Measurements from ENCODE around the gene MT3. TPM values are rescaled to one million over a fixed set of nuclear protein-coding genes. Genes with fewer than 3 reads are reported as not detected.

MT3 gene
- total and polyA plus RNA-seq, 9 of the 15 experiments (the other 6 are each of a cell fraction or from before 2014, with no cell fraction given): not detected

DNA sequence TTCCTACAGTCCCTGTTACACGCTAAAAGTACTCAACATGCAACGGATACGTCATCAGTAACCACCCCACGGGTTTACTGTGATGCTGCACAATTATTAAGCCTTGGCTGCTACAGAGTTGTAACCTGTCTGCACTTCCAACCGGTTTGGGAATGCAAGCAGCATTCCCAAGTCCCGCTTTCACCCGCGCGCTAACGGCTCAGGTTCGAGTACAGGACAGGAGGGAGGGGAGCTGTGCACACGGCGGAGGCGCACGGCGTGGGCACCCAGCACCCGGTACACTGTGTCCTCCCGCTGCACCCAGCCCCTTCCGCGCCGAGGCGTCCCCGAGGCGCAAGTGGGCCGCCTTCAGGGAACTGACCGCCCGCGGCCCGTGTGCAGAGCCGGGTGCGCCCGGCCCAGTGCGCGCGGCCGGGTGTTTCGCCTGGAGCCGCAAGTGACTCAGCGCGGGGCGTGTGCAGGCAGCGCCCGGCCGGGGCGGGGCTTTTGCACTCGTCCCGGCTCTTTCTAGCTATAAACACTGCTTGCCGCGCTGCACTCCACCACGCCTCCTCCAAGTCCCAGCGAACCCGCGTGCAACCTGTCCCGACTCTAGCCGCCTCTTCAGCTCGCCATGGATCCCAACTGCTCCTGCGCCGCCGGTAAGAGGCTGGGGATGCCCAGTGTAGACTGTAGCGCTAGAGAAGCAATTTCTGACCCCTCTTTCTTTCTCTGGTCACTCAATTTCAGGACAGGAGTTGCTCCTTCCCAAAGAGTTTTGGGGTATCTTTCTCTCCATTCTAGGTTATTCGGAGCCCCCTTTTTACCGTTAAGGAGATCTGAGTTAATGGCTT lies 18.9 kb downstream of the MT3 start, which contains the start of gene MT2A (continued):
- TF ChIP-seq FOXK1 (CRISPR knock-in tag; IDR thresholded peaks at IDR 0.05; ENCODE audit: borderline replicate concordance): no peak
- TF ChIP-seq CHD1 (IDR thresholded peaks at IDR 0.05; ENCODE audit: low read length): no peak
- no peak for TF ChIP-seq EGR1 (conservative IDR thresholded peaks at IDR 0.05)
- no peak for TF ChIP-seq KAT8 (IDR thresholded peaks at IDR 0.05; ENCODE audit: low read depth)
- TF ChIP-seq ZNF41 (CRISPR knock-in tag; conservative IDR thresholded peaks at IDR 0.05): no peak
- peak; percentile 35; the same call in 1 of the 2 replicates for TF ChIP-seq NCOR1 (IDR thresholded peaks at IDR 0.05)
- peak; percentile 92 for TF ChIP-seq POLR2G (IDR thresholded peaks at IDR 0.05; ENCODE audit: low read depth, low read length)
- no peak for TF ChIP-seq BCOR (IDR thresholded peaks at IDR 0.05)
- no peak for TF ChIP-seq POLR2AphosphoS2 (IDR thresholded peaks at IDR 0.05; ENCODE audit: low read length)
- no peak for TF ChIP-seq CC2D1A (IDR thresholded peaks at IDR 0.05)
- TF ChIP-seq, protein P1, sequence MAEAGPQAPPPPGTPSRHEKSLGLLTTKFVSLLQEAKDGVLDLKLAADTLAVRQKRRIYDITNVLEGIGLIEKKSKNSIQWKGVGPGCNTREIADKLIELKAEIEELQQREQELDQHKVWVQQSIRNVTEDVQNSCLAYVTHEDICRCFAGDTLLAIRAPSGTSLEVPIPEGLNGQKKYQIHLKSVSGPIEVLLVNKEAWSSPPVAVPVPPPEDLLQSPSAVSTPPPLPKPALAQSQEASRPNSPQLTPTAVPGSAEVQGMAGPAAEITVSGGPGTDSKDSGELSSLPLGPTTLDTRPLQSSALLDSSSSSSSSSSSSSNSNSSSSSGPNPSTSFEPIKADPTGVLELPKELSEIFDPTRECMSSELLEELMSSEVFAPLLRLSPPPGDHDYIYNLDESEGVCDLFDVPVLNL (CRISPR knock-in tag; IDR thresholded peaks at IDR 0.05; ENCODE audit: low read depth): 0 out of 2 replicates have a peak, but pooled peaks have one; percentile 40
- no peak for TF ChIP-seq ARNT (IDR thresholded peaks at IDR 0.05)
- TF ChIP-seq, protein P2, sequence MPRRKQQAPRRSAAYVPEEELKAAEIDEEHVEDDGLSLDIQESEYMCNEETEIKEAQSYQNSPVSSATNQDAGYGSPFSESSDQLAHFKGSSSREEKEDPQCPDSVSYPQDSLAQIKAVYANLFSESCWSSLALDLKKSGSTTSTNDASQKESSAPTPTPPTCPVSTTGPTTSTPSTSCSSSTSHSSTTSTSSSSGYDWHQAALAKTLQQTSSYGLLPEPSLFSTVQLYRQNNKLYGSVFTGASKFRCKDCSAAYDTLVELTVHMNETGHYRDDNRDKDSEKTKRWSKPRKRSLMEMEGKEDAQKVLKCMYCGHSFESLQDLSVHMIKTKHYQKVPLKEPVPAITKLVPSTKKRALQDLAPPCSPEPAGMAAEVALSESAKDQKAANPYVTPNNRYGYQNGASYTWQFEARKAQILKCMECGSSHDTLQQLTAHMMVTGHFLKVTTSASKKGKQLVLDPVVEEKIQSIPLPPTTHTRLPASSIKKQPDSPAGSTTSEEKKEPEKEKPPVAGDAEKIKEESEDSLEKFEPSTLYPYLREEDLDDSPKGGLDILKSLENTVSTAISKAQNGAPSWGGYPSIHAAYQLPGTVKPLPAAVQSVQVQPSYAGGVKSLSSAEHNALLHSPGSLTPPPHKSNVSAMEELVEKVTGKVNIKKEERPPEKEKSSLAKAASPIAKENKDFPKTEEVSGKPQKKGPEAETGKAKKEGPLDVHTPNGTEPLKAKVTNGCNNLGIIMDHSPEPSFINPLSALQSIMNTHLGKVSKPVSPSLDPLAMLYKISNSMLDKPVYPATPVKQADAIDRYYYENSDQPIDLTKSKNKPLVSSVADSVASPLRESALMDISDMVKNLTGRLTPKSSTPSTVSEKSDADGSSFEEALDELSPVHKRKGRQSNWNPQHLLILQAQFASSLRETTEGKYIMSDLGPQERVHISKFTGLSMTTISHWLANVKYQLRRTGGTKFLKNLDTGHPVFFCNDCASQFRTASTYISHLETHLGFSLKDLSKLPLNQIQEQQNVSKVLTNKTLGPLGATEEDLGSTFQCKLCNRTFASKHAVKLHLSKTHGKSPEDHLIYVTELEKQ (CRISPR knock-in tag; IDR thresholded peaks at IDR 0.05): no peak
- TF ChIP-seq, protein P3, sequence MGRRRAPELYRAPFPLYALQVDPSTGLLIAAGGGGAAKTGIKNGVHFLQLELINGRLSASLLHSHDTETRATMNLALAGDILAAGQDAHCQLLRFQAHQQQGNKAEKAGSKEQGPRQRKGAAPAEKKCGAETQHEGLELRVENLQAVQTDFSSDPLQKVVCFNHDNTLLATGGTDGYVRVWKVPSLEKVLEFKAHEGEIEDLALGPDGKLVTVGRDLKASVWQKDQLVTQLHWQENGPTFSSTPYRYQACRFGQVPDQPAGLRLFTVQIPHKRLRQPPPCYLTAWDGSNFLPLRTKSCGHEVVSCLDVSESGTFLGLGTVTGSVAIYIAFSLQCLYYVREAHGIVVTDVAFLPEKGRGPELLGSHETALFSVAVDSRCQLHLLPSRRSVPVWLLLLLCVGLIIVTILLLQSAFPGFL (CRISPR knock-in tag; IDR thresholded peaks at IDR 0.05): no peak
- no peak for TF ChIP-seq MIER1 (IDR thresholded peaks at IDR 0.05; ENCODE audit: low read depth)
- TF ChIP-seq, protein P4, sequence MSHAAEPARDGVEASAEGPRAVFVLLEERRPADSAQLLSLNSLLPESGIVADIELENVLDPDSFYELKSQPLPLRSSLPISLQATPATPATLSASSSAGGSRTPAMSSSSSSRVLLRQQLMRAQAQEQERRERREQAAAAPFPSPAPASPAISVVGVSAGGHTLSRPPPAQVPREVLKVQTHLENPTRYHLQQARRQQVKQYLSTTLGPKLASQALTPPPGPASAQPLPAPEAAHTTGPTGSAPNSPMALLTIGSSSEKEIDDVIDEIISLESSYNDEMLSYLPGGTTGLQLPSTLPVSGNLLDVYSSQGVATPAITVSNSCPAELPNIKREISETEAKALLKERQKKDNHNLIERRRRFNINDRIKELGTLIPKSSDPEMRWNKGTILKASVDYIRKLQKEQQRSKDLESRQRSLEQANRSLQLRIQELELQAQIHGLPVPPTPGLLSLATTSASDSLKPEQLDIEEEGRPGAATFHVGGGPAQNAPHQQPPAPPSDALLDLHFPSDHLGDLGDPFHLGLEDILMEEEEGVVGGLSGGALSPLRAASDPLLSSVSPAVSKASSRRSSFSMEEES (CRISPR knock-in tag; IDR thresholded peaks at IDR 0.05): no peak
- TF ChIP-seq, protein P5, sequence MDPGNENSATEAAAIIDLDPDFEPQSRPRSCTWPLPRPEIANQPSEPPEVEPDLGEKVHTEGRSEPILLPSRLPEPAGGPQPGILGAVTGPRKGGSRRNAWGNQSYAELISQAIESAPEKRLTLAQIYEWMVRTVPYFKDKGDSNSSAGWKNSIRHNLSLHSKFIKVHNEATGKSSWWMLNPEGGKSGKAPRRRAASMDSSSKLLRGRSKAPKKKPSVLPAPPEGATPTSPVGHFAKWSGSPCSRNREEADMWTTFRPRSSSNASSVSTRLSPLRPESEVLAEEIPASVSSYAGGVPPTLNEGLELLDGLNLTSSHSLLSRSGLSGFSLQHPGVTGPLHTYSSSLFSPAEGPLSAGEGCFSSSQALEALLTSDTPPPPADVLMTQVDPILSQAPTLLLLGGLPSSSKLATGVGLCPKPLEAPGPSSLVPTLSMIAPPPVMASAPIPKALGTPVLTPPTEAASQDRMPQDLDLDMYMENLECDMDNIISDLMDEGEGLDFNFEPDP (CRISPR knock-in tag; IDR thresholded peaks at IDR 0.05): no peak
